ENCODE measurements around the gene SORT1. TPM values are rescaled to one million over a fixed set of nuclear protein-coding genes. Genes with fewer than 3 reads are reported as not detected.

SORT1 gene
- total and polyA plus RNA-seq, 4 donors: 1.0 to 10.6 (median 3.4) TPM

GRCh38 chr1:109426281-109427170 is 28.8 kb upstream of the SORT1 start, which contains the start of gene PSMA5:
Gene PSMA5, minus strand, starts transcription at chr1:109426448. Its CDS starts 118 bp downstream, at chr1:109426330.
- no peaks in the 10 kb centered on the region for H3K9me3 ChIP-seq (ENCODE audit: control insufficient read depth in 4 of 4, low read length in 3 of 4)
- H3K36me3 ChIP-seq (ENCODE audit: control insufficient read depth in 4 of 4, insufficient read depth in 3 of 4, low read depth in 1 of 4, low read length in 3 of 4): peaks cover 0 to 2% (median under 1%) of the 10 kb centered on the region in 4 donors
- H3K27ac ChIP-seq (ENCODE audit: low read depth in 1 of 2, low read length in 2 of 2): peak within 1 kb of the TSS; percentile 83 to 91
- no peaks in the 10 kb centered on the region for H3K27me3 ChIP-seq (ENCODE audit: control insufficient read depth in 4 of 4, insufficient read depth in 4 of 4, low read length in 3 of 4)
- peak within 1 kb of the TSS; percentile 70 to 89 for H3K9ac ChIP-seq (ENCODE audit: low read depth in 1 of 2, low read length in 2 of 2)
- DNase-seq (ENCODE audit: low spot score): peak; percentile 94
- TF ChIP-seq ATF3 (IDR thresholded peaks at IDR 0.05) (peak; percentile 8), TAF1 (conservative IDR thresholded peaks at IDR 0.05) (peak; percentile 94), SP1 (IDR thresholded peaks at IDR 0.05) (peak; percentile 88), FOXA2 (IDR thresholded peaks at IDR 0.05) (peak; percentile 14), REST (IDR thresholded peaks at IDR 0.05) (peak; percentile 78), RXRA (IDR thresholded peaks at IDR 0.05) (peak; percentile 73 to 74), EGR1 (IDR thresholded peaks at IDR 0.05; ENCODE audit: low read depth in 2 of 2) (no peak), HNF4G (IDR thresholded peaks at IDR 0.05) (peak; percentile 94), HNF4A (conservative IDR thresholded peaks at IDR 0.05) (peak; percentile 92), RAD21 (IDR thresholded peaks at IDR 0.05) (no peak), GABPA (IDR thresholded peaks at IDR 0.05 in 1 of 2, conservative IDR thresholded peaks at IDR 0.05 in 1 of 2) (peak; percentile 66 to 92), CTCF (IDR thresholded peaks at IDR 0.05; ENCODE audit: low read depth, low read length, missing input control) (no peak), JUND (IDR thresholded peaks at IDR 0.05) (peak in 1 of 2 donors; percentile 52), FOXA1 (IDR thresholded peaks at IDR 0.05) (no peak), NR2F2 (IDR thresholded peaks at IDR 0.05) (peak; percentile 73), MAX (IDR thresholded peaks at IDR 0.05) (peak; percentile 94), ZBTB33 (IDR thresholded peaks at IDR 0.05) (peak; percentile 96), YY1 (IDR thresholded peaks at IDR 0.05) (peak; percentile 89)
- peak within 1 kb of the TSS; percentile 82 to 96 (median 89) for H3K4me3 ChIP-seq (ENCODE audit: low read depth in 1 of 3, low read length in 3 of 3)
- peaks cover 0 to 29% (median 18%) of the 10 kb centered on the region in 4 donors for H3K4me1 ChIP-seq (ENCODE audit: control insufficient read depth in 4 of 4, insufficient read depth in 4 of 4, low read length in 3 of 4)
- under 1% methylated on average over 50 of the region's 50 CpGs for WGBS

Measured in liver (tissue), 9 donors.